Measurements from ENCODE around the gene CASP6.

DNA sequence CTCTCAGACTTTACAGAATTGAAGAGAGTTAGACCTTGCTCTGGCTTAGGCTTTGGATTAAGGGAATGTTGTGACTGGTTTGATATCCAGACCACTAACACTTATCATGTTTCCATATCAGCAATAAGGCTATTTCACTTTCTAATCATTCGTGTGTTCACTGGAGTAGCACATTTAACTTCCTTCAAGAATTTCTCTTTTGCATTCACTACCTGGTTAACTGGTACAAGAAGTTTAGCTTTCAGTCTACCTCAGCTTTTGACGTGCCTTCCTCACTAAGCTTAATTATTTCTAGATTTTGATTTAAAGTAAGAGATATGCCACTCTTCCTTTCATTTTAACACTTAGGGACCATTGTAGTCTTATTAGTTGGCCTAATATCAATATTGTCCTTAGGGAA is 62.6 kb downstream of the CASP6 start:
- TF ChIP-seq POLR2AphosphoS5 (IDR thresholded peaks at IDR 0.05; ENCODE audit: borderline replicate concordance, low read depth, low read length) (no peak), EZH2 (IDR thresholded peaks at IDR 0.05) (no peak), FOXP2 (optimal IDR thresholded peaks at IDR 0.05; ENCODE audit: control extremely low read depth, extremely low read length, insufficient read depth) (no peak)

Measured in SK-N-MC (cell line).